ENCODE data around the gene DBNDD2.

DNA sequence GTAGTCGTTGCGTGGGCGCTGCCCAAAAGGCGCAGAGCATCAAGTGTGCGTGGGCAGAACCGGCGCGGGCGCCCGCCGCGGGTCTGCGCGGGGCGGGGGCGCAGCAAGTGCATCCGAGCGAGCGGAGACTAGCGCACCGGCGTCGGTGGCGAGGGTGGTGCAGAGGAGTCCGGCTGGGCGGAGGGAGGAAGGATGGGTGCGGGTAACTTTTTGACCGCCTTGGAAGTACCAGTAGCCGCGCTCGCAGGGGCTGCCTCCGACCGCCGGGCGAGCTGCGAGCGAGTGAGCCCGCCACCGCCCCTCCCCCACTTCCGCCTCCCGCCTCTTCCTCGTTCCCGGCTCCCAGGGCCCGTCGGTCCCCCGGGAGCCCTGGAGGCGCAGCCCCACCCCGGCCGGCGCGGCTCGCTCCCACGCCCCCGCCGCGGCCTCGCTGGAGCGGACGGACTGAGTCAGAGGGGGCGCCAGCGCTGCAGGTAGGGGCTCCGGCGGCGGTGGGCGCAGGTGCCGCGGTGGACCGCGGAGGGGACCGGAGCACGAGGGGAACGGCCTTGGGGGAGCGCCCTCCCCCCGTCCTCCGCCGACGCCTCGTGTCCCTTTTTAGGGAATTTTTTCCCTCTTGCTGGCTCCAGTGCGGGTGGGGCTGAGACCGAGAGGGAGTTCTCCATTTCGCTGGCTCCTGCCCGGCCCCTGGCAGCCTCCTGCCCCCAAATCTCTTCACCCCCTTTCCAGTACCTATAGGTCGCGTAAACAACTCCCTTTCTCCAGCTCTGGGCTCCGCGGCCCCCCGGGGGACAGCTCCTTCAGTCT is 1.6 kb upstream of the DBNDD2 start:
- TF ChIP-seq, protein P1, sequence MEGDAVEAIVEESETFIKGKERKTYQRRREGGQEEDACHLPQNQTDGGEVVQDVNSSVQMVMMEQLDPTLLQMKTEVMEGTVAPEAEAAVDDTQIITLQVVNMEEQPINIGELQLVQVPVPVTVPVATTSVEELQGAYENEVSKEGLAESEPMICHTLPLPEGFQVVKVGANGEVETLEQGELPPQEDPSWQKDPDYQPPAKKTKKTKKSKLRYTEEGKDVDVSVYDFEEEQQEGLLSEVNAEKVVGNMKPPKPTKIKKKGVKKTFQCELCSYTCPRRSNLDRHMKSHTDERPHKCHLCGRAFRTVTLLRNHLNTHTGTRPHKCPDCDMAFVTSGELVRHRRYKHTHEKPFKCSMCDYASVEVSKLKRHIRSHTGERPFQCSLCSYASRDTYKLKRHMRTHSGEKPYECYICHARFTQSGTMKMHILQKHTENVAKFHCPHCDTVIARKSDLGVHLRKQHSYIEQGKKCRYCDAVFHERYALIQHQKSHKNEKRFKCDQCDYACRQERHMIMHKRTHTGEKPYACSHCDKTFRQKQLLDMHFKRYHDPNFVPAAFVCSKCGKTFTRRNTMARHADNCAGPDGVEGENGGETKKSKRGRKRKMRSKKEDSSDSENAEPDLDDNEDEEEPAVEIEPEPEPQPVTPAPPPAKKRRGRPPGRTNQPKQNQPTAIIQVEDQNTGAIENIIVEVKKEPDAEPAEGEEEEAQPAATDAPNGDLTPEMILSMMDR (IDR thresholded peaks at IDR 0.05; ENCODE audit: insufficient read depth, low read length, poor library complexity, severe bottlenecking), result no peak
- TF ChIP-seq EZH2phosphoT487 (conservative IDR thresholded peaks at IDR 0.05; ENCODE audit: low read length), result no peak

Data from SU-DHL-6 (cell line).